ENCODE measurements around the gene TRAPPC3.

DNA sequence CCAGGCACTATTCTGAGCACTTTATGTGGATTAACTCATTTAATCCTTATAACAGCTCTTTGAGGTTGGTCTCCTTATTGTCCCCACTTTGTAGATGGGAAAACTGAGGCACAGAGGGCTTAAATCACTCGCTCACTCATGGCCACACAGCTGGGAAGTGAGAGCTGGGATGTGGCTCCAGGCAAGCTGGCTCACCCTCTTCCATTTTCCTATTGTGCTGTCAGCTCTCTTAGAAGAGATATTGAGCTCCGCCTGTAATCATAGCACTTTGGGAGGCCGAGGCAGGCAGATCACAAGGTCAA lies 20.4 kb downstream of the TRAPPC3 start:
- TF ChIP-seq, protein P1, sequence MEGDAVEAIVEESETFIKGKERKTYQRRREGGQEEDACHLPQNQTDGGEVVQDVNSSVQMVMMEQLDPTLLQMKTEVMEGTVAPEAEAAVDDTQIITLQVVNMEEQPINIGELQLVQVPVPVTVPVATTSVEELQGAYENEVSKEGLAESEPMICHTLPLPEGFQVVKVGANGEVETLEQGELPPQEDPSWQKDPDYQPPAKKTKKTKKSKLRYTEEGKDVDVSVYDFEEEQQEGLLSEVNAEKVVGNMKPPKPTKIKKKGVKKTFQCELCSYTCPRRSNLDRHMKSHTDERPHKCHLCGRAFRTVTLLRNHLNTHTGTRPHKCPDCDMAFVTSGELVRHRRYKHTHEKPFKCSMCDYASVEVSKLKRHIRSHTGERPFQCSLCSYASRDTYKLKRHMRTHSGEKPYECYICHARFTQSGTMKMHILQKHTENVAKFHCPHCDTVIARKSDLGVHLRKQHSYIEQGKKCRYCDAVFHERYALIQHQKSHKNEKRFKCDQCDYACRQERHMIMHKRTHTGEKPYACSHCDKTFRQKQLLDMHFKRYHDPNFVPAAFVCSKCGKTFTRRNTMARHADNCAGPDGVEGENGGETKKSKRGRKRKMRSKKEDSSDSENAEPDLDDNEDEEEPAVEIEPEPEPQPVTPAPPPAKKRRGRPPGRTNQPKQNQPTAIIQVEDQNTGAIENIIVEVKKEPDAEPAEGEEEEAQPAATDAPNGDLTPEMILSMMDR (IDR thresholded peaks at IDR 0.05), result no peak
- TF ChIP-seq POLR2A (IDR thresholded peaks at IDR 0.05) (no peak), POLR2AphosphoS5 (IDR thresholded peaks at IDR 0.05; ENCODE audit: insufficient read depth in 1 of 2, low read depth in 1 of 2) (no peak)

Measured in vagina (tissue), 2 donors.